H1 (cell line): Measurements from ENCODE around the gene UCHL5. TPM values are rescaled to one million over a fixed set of nuclear protein-coding genes. Genes with fewer than 3 reads are reported as not detected.

Experiments used
- BRCA1 ChIP-seq: IDR thresholded peaks from 2 replicates; pipeline ENCODE4 v1.6.1; 2012; ENCODE audit warnings: low read depth, low read length, improper control_type of control experiment
- CBX5 ChIP-seq: fragments of 300-800, 300-1000 bp; sonication (generic); IDR thresholded peaks from 2 replicates; pipeline ENCODE4 v1.7.1; 2016; ENCODE audit warnings: antibody characterized with exemption, low read length, low read depth
- CHD7 ChIP-seq: fragments of 300-600 bp; sonication (generic); IDR thresholded peaks from 2 replicates; pipeline ENCODE4 v1.7.1; 2012; ENCODE audit warnings: low read length, moderate library complexity, mild to moderate bottlenecking, inconsistent platforms; ENCODE audit not compliant: insufficient replicate concordance
- CREB1 ChIP-seq: IDR thresholded peaks from 2 replicates; pipeline ENCODE4 v1.6.1; 2012; ENCODE audit warnings: inconsistent platforms
- HDAC2 ChIP-seq, 2 experiments: fragments of 300-600 bp in 1 of 2; sonication (generic) in 1 of 2; IDR thresholded peaks; 2 replicates each; pipeline ENCODE4 v1.6.1; 2011 to 2012; ENCODE audit warnings: low read depth in 2 of 2, low read length in 2 of 2, mild to moderate bottlenecking in 2 of 2, moderate library complexity in 2 of 2, borderline replicate concordance in 1 of 2, inconsistent platforms in 1 of 2
- HDAC6 ChIP-seq: IDR thresholded peaks from one replicate; pipeline ENCODE4 v1.7.1; 2012; ENCODE audit warnings: low read depth, mild to moderate bottlenecking, inconsistent platforms, low read length, moderate library complexity
- JUND ChIP-seq: IDR thresholded peaks from 2 replicates; pipeline ENCODE4 v1.6.1; 2011; ENCODE audit warnings: mild to moderate bottlenecking, improper control_type of control experiment, low read length
- MAFK ChIP-seq: IDR thresholded peaks from 2 replicates; pipeline ENCODE4 v1.6.1; 2012; ENCODE audit warnings: low read depth, mild to moderate bottlenecking, improper control_type of control experiment, low read length
- PHF8 ChIP-seq: fragments of 200-600 bp; sonication (generic); conservative IDR thresholded peaks from 2 replicates; pipeline ENCODE4 v1.7.1; 2012; ENCODE audit warnings: low read depth, mild to moderate bottlenecking, inconsistent platforms, low read length, moderate library complexity
- SIRT6 ChIP-seq: IDR thresholded peaks from one replicate; pipeline ENCODE4 v1.7.1; 2012; ENCODE audit warnings: low read length, inconsistent platforms
- SIX5 ChIP-seq: IDR thresholded peaks from 2 replicates; pipeline ENCODE4 v1.6.1; 2011; ENCODE audit warnings: mild to moderate bottlenecking, low read depth, low read length
- polyA plus RNA-seq, 7 experiments: library from polyadenylated mRNA; depleted of rRNA in 3 of 7; stranded (reverse) in 5 of 7; unstranded in 2 of 7; fragments of >200 nt in 5 of 7; fragments of 200-250 nt in 2 of 7; gene quantifications; 1 replicate in 5 of 7; 2 replicates in 1 of 7; 4 replicates in 1 of 7; pipeline versions ENCODE4 v1.2.1 to v1.2.3, GENCODE V29; 2011 to 2013; ENCODE audit warnings: missing spikeins in 2 of 7, mixed read lengths in 2 of 7
- total RNA-seq: library from RNA; stranded (reverse); fragmentation: NEBNext Ultra II Directional; extraction: Animal tissue kit (Norgen Biotek cat#: 25700); gene quantifications from 2 replicates; pipeline ENCODE4 v1.2.1, GENCODE V29; 2021

The UCHL5 gene
- total and polyA plus RNA-seq, 2 of the 8 experiments (the other 6 are each of a cell fraction or from before 2014, with no cell fraction given): 12.0 to 40.0 TPM

GRCh38 chr1:193103759-193104501, 44.8 kb upstream of the UCHL5 start (continued):
- TF ChIP-seq CHD7: no peak
- TF ChIP-seq SIRT6: no peak
- no peak for TF ChIP-seq SIX5
- no peak for TF ChIP-seq MAFK
- no peak for TF ChIP-seq PHF8
- no peak for TF ChIP-seq BRCA1
- no peak for TF ChIP-seq CBX5
- no peak for TF ChIP-seq HDAC6
- TF ChIP-seq JUND: no peak
- no peak for TF ChIP-seq HDAC2 (IDR thresholded peaks at IDR 0.05; ENCODE audit: borderline replicate concordance in 1 of 2, low read depth in 2 of 2, low read length in 2 of 2)
- no peak for TF ChIP-seq CREB1
